BJ (cell line): ENCODE results near the gene GPA33. TPM values are rescaled to one million over a fixed set of nuclear protein-coding genes. Genes with fewer than 3 reads are reported as not detected.

ENCODE experiments used
- CTCF ChIA-PET: fragments of 350-600 bp; formaldehyde crosslinking; extraction: SDS; loops from one replicate; lab custom pipeline; 2021; ENCODE audit warnings: antibody characterized with exemption, inconsistent platforms; lab: Yijun Ruan, JAX
- POLR2A ChIA-PET: fragments of 300-600 bp; sonication (Branson Sonifier 250); formaldehyde crosslinking; extraction: SDS; loops from one replicate; lab custom pipeline; 2021; ENCODE audit warnings: antibody characterized with exemption; lab: Charles Lee
- DNase-seq: peaks from one replicate; pipeline ENCODE4 v3.0.0-alpha.2; 2011; ENCODE audit warnings: low read depth
- H3K27me3 ChIP-seq: 2 replicates; pipeline ENCODE4 v1.6.0; 2011; ENCODE audit warnings: low read length; ENCODE audit not compliant: control insufficient read depth, insufficient read depth
- H3K36me3 ChIP-seq: 2 replicates; pipeline ENCODE4 v1.5.1; 2011; ENCODE audit warnings: low read length; ENCODE audit not compliant: control insufficient read depth, insufficient read depth
- H3K4me3 ChIP-seq: 2 replicates; pipeline ENCODE4 v1.5.1; 2011; ENCODE audit warnings: low read depth, mild to moderate bottlenecking, control low read depth, low read length
- CTCF ChIP-seq: IDR thresholded peaks from 2 replicates; pipeline ENCODE4 v1.5.1; 2011; ENCODE audit warnings: low read depth, mild to moderate bottlenecking, control low read depth, inconsistent platforms, low read length, moderate library complexity; ENCODE audit not compliant: insufficient read depth
- polyA plus RNA-seq: library from polyadenylated mRNA; depleted of rRNA; stranded (reverse); fragments of >200 nt; gene quantifications from 2 replicates; pipeline ENCODE4 v1.2.3, GENCODE V29; 2011

Gene GPA33
- polyA plus RNA-seq, 1 experiment, result not detected

- Histone ChIP-seq H3K36me3 (no peaks in the 10 kb centered on the region), H3K4me3 (no peak overlapping the region), H3K27me3 (0 out of 2 replicates have a peak, but pooled peaks cover 1% of the 10 kb centered on the region)
- ChIA-PET POLR2A (no interaction called here), CTCF (no interaction called here)
- no peak for TF ChIP-seq CTCF
- DNase-seq, result no peak
These were observed 9.7 kb upstream of the GPA33 start for GRCh38 chr1:167099851-167100250.

- ChIA-PET POLR2A (no interaction called here), CTCF (no interaction called here)
- H3K27me3 ChIP-seq, result no peaks in the 10 kb centered on the region
- DNase-seq, result peak; percentile 9
- no peak for TF ChIP-seq CTCF
- no peaks in the 10 kb centered on the region for H3K36me3 ChIP-seq
- no peak overlapping the region for H3K4me3 ChIP-seq
These were observed 5.2 kb upstream of the GPA33 start for GRCh38 chr1:167095368-167095767.

- DNase-seq, result no peak
- POLR2A ChIA-PET, result no interaction called here
- TF ChIP-seq CTCF, result no peak
- CTCF ChIA-PET, result interaction anchor here (1.3 kb wide), 1 partner anchor 36 kb away, joined by 3 read pairs; no protein-coding TSS in a partner anchor
- no peaks in the 10 kb centered on the region for H3K36me3 ChIP-seq
- no peak overlapping the region for H3K4me3 ChIP-seq
- H3K27me3 ChIP-seq, result no peaks in the 10 kb centered on the region
These were observed 4.5 kb upstream of the GPA33 start for GRCh38 chr1:167094690-167095089.

- ChIA-PET POLR2A (no interaction called here), CTCF (interaction anchor here (1.3 kb wide), 1 partner anchor 35 kb away, joined by 3 read pairs; no protein-coding TSS in a partner anchor)
- H3K4me3 ChIP-seq, result no peak within 1 kb of the TSS
These were observed 3.8 kb upstream of the GPA33 start, which contains the start of gene STYXL2 for GRCh38 chr1:167093846-167094516. Gene STYXL2 (plus strand): TSS chr1:167094075. CDS start chr1:167094850, 775 bp downstream.

GRCh38 chr1:167092653-167093052 lies 2.5 kb upstream of the GPA33 start:
- ChIA-PET CTCF (no interaction called here), POLR2A (no interaction called here)
- no peak for TF ChIP-seq CTCF
- no peak for DNase-seq
- Histone ChIP-seq H3K36me3 (no peaks in the 10 kb centered on the region), H3K27me3 (no peaks in the 10 kb centered on the region; the same call in 1 of the 2 replicates), H3K4me3 (no peak overlapping the region)

More at GRCh38 chr1:167093846-167094516, 3.8 kb upstream of the GPA33 start, which contains the start of gene STYXL2:
- Histone ChIP-seq H3K36me3 (no peaks in the 10 kb centered on the region), H3K27me3 (no peaks in the 10 kb centered on the region; the same call in 1 of the 2 replicates)
- TF ChIP-seq CTCF, result no peak
- no peak for DNase-seq
